PFSK-1 (cell line): ENCODE measurements around the gene ENPEP.

Experiments
- FOXP2 ChIP-seq: optimal IDR thresholded peaks from 2 replicates; pipeline ENCODE3; 2011; ENCODE audit warnings: borderline replicate concordance, control low read depth, inconsistent platforms; ENCODE audit not compliant: insufficient read depth; ENCODE audit errors: extremely low read length, extremely low read depth
- POLR2AphosphoS5 ChIP-seq: IDR thresholded peaks from 2 replicates; pipeline ENCODE4 v1.6.1; 2012; ENCODE audit warnings: low read depth, mild to moderate bottlenecking, control low read depth, low read length, moderate library complexity
- SIN3A ChIP-seq: IDR thresholded peaks from 2 replicates; pipeline ENCODE4 v1.6.1; 2012; ENCODE audit warnings: mild to moderate bottlenecking, low read length, moderate library complexity, borderline replicate concordance; ENCODE audit not compliant: insufficient read depth
- TAF1 ChIP-seq: IDR thresholded peaks from 2 replicates; pipeline ENCODE4 v1.6.1; 2012; ENCODE audit warnings: low read length, control low read depth, borderline replicate concordance; ENCODE audit not compliant: insufficient read depth
- TF ChIP-seq, protein P1 (sequence below), 2 experiments: IDR thresholded peaks; 2 replicates each; pipeline versions ENCODE4 v1.6.1 to v1.8.0; 2011 to 2012; ENCODE audit warnings: low read depth in 2 of 2, low read length in 2 of 2, control low read depth in 1 of 2, inconsistent platforms in 1 of 2, mild to moderate bottlenecking in 1 of 2, moderate library complexity in 1 of 2; ENCODE audit not compliant: insufficient read depth in 1 of 2

DNA sequence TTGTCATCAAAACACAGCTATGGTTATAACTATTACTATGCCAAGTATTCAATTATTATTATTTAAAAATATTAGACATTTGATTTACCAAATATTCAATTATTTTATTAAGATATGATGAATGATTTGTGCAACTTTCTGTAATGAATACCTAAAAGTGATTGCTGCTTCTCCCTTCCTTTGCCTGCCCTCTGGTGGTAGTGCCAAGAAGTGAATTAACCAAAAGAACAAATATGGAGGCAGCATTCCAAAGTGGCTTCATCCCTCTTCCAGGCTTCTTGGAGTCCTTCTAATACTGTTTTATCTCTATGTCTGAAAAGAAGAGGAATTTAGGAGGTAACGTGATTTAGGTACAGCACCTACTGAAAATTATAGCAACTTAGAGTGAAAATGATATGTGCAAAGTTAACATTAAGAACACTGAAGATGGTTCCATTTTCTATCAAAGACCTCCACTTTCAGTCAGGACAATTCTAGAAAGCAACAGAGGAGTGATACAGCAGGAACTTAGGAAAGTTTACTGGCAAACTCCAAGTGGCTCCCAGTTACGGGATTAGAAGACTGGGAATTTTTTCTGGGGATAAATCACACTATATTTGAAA, 43.0 kb downstream of the ENPEP start:
- TF ChIP-seq POLR2AphosphoS5 (no peak), TAF1 (no peak), SIN3A (no peak), FOXP2 (no peak)
- TF ChIP-seq, protein P1, sequence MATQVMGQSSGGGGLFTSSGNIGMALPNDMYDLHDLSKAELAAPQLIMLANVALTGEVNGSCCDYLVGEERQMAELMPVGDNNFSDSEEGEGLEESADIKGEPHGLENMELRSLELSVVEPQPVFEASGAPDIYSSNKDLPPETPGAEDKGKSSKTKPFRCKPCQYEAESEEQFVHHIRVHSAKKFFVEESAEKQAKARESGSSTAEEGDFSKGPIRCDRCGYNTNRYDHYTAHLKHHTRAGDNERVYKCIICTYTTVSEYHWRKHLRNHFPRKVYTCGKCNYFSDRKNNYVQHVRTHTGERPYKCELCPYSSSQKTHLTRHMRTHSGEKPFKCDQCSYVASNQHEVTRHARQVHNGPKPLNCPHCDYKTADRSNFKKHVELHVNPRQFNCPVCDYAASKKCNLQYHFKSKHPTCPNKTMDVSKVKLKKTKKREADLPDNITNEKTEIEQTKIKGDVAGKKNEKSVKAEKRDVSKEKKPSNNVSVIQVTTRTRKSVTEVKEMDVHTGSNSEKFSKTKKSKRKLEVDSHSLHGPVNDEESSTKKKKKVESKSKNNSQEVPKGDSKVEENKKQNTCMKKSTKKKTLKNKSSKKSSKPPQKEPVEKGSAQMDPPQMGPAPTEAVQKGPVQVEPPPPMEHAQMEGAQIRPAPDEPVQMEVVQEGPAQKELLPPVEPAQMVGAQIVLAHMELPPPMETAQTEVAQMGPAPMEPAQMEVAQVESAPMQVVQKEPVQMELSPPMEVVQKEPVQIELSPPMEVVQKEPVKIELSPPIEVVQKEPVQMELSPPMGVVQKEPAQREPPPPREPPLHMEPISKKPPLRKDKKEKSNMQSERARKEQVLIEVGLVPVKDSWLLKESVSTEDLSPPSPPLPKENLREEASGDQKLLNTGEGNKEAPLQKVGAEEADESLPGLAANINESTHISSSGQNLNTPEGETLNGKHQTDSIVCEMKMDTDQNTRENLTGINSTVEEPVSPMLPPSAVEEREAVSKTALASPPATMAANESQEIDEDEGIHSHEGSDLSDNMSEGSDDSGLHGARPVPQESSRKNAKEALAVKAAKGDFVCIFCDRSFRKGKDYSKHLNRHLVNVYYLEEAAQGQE (IDR thresholded peaks at IDR 0.05; ENCODE audit: insufficient read depth in 1 of 2, low read depth in 2 of 2, low read length in 2 of 2), result no peak
